ENCODE data around the gene GNB5.

GNB5 gene

DNA sequence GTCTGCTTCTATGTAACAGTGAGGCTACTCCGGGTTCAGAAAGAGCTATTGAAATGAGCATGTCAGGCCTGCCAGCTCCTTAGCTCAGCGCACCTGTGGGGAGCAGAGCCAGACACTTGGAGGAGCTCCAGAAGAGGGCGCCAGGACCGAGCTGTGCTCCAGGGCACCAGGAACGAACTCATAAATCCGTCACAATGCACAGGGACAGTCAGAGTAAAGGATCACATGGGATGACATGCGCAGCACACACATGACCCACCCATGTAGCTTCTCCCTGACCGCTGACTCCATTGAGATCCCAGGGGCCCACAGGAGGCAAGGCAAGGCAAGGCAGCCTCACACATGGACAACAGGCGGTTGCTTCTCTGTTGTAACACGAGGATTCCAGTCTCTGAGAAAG, 26.0 kb upstream of the GNB5 start:
- ATAC-seq: no peak
- TF ChIP-seq, protein P1, sequence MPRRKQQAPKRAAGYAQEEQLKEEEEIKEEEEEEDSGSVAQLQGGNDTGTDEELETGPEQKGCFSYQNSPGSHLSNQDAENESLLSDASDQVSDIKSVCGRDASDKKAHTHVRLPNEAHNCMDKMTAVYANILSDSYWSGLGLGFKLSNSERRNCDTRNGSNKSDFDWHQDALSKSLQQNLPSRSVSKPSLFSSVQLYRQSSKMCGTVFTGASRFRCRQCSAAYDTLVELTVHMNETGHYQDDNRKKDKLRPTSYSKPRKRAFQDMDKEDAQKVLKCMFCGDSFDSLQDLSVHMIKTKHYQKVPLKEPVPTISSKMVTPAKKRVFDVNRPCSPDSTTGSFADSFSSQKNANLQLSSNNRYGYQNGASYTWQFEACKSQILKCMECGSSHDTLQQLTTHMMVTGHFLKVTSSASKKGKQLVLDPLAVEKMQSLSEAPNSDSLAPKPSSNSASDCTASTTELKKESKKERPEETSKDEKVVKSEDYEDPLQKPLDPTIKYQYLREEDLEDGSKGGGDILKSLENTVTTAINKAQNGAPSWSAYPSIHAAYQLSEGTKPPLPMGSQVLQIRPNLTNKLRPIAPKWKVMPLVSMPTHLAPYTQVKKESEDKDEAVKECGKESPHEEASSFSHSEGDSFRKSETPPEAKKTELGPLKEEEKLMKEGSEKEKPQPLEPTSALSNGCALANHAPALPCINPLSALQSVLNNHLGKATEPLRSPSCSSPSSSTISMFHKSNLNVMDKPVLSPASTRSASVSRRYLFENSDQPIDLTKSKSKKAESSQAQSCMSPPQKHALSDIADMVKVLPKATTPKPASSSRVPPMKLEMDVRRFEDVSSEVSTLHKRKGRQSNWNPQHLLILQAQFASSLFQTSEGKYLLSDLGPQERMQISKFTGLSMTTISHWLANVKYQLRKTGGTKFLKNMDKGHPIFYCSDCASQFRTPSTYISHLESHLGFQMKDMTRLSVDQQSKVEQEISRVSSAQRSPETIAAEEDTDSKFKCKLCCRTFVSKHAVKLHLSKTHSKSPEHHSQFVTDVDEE (CRISPR knock-in tag; IDR thresholded peaks at IDR 0.05): no peak
- TF ChIP-seq ZFP30 (CRISPR knock-in tag; IDR thresholded peaks at IDR 0.05): no peak
- no peak for TF ChIP-seq ESRRG (CRISPR knock-in tag; IDR thresholded peaks at IDR 0.05)
- no peak for TF ChIP-seq CSDC2 (CRISPR knock-in tag; IDR thresholded peaks at IDR 0.05)
- TF ChIP-seq, protein P2, sequence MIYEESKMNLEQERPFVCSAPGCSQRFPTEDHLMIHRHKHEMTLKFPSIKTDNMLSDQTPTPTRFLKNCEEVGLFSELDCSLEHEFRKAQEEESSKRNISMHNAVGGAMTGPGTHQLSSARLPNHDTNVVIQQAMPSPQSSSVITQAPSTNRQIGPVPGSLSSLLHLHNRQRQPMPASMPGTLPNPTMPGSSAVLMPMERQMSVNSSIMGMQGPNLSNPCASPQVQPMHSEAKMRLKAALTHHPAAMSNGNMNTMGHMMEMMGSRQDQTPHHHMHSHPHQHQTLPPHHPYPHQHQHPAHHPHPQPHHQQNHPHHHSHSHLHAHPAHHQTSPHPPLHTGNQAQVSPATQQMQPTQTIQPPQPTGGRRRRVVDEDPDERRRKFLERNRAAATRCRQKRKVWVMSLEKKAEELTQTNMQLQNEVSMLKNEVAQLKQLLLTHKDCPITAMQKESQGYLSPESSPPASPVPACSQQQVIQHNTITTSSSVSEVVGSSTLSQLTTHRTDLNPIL (CRISPR knock-in tag; IDR thresholded peaks at IDR 0.05; ENCODE audit: low read depth): no peak
- TF ChIP-seq SNAI2 (CRISPR knock-in tag; IDR thresholded peaks at IDR 0.05): no peak
- TF ChIP-seq TCF4 (CRISPR knock-in tag; IDR thresholded peaks at IDR 0.05; ENCODE audit: borderline replicate concordance): no peak
- no peak for TF ChIP-seq ZC3H10 (CRISPR knock-in tag; IDR thresholded peaks at IDR 0.05)
- TF ChIP-seq RARB (CRISPR knock-in tag; IDR thresholded peaks at IDR 0.05): no peak
- TF ChIP-seq ZNF70 (CRISPR knock-in tag; IDR thresholded peaks at IDR 0.05): no peak

DNA sequence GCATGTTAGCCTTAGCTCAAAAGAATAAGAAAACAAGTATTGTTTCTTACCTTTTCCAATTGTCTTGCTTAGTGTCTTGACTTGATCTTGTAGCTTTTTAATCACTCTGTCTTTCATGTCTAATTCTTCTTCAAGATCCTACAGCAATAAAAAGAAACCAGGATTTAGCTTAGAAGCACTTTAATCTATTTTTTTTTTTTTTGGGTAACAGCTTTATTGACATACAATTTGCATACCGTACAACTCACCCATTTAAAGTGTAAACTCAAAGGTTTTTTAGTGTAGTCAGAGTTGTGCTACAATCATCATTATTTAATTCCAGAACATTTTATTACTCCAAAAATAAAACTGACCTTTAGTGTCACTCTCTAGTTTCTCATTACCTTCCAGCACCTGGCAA, 23.4 kb upstream of the GNB5 start:
- TF ChIP-seq SNAI2 (CRISPR knock-in tag; IDR thresholded peaks at IDR 0.05): no peak
- TF ChIP-seq ESRRG (CRISPR knock-in tag; IDR thresholded peaks at IDR 0.05): no peak
- TF ChIP-seq, protein P1 (CRISPR knock-in tag; IDR thresholded peaks at IDR 0.05): no peak
- no peak for TF ChIP-seq ZFP3 (CRISPR knock-in tag; IDR thresholded peaks at IDR 0.05)
- TF ChIP-seq, protein P3, sequence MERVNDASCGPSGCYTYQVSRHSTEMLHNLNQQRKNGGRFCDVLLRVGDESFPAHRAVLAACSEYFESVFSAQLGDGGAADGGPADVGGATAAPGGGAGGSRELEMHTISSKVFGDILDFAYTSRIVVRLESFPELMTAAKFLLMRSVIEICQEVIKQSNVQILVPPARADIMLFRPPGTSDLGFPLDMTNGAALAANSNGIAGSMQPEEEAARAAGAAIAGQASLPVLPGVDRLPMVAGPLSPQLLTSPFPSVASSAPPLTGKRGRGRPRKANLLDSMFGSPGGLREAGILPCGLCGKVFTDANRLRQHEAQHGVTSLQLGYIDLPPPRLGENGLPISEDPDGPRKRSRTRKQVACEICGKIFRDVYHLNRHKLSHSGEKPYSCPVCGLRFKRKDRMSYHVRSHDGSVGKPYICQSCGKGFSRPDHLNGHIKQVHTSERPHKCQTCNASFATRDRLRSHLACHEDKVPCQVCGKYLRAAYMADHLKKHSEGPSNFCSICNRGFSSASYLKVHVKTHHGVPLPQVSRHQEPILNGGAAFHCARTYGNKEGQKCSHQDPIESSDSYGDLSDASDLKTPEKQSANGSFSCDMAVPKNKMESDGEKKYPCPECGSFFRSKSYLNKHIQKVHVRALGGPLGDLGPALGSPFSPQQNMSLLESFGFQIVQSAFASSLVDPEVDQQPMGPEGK (CRISPR knock-in tag; IDR thresholded peaks at IDR 0.05; ENCODE audit: borderline replicate concordance): no peak
- TF ChIP-seq, protein P4, sequence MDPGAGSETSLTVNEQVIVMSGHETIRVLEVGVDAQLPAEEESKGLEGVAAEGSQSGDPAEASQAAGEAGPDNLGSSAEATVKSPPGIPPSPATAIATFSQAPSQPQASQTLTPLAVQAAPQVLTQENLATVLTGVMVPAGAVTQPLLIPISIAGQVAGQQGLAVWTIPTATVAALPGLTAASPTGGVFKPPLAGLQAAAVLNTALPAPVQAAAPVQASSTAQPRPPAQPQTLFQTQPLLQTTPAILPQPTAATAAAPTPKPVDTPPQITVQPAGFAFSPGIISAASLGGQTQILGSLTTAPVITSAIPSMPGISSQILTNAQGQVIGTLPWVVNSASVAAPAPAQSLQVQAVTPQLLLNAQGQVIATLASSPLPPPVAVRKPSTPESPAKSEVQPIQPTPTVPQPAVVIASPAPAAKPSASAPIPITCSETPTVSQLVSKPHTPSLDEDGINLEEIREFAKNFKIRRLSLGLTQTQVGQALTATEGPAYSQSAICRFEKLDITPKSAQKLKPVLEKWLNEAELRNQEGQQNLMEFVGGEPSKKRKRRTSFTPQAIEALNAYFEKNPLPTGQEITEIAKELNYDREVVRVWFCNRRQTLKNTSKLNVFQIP (CRISPR knock-in tag; IDR thresholded peaks at IDR 0.05; ENCODE audit: borderline replicate concordance, low read depth): no peak
- no peak for TF ChIP-seq ZC3H10 (CRISPR knock-in tag; IDR thresholded peaks at IDR 0.05)
- no peak for TF ChIP-seq ISL1 (CRISPR knock-in tag; IDR thresholded peaks at IDR 0.05)
- TF ChIP-seq PPARA (CRISPR knock-in tag; IDR thresholded peaks at IDR 0.05; ENCODE audit: borderline replicate concordance): no peak
- TF ChIP-seq ARNTL (CRISPR knock-in tag; IDR thresholded peaks at IDR 0.05; ENCODE audit: borderline replicate concordance, low read depth): no peak
- TF ChIP-seq TOX (CRISPR knock-in tag; IDR thresholded peaks at IDR 0.05; ENCODE audit: borderline replicate concordance): no peak
- no peak for TF ChIP-seq OSR1 (CRISPR knock-in tag; IDR thresholded peaks at IDR 0.05)
- TF ChIP-seq TCF4 (CRISPR knock-in tag; IDR thresholded peaks at IDR 0.05; ENCODE audit: borderline replicate concordance): no peak
- no peak for TF ChIP-seq BACH2 (CRISPR knock-in tag; IDR thresholded peaks at IDR 0.05; ENCODE audit: borderline replicate concordance)
- TF ChIP-seq CSDC2 (CRISPR knock-in tag; IDR thresholded peaks at IDR 0.05): no peak
- no peak for TF ChIP-seq GLIS3 (CRISPR knock-in tag; IDR thresholded peaks at IDR 0.05)
- TF ChIP-seq, protein P2 (CRISPR knock-in tag; IDR thresholded peaks at IDR 0.05; ENCODE audit: low read depth): no peak
- ATAC-seq: no peak

Measured in SK-N-SH treated with all-trans-retinoic acid at 6 μM for 48 hours (cell line).